ENCODE data around the gene RNF208. TPM values are rescaled to one million over a fixed set of nuclear protein-coding genes. Genes with fewer than 3 reads are reported as not detected.

RNF208 gene
- polyA plus RNA-seq, 2 of the 4 experiments (the other 2 are of a cell fraction): 0.06 to 1.7 TPM

DNA sequence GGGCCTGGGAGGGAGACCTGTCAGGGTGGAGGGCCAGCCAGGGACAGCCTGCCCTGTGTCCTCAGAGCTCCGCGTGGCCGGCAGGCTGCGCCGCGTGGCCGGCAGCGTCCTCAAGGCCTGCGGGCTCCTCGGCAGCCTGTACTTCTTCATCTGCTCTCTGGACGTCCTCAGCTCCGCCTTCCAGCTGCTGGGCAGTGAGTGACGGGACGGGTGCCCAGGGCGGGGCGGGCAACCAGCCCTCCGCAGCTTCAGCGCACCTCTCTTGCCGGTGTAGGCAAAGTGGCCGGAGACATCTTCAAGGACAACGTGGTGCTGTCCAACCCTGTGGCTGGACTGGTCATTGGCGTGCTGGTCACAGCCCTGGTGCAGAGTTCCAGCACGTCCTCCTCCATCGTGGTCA, 10.5 kb upstream of the RNF208 start:
- DNase-seq (ENCODE audit: low read depth in 1 of 2, low spot score in 1 of 2) (no peak), ATAC-seq (no peak), FAIRE-seq (no peak)
- no peak overlapping the region for H3K4me3 ChIP-seq
- no peak for TF ChIP-seq NFE2L2 (conservative IDR thresholded peaks at IDR 0.05; ENCODE audit: low read length)
- TF ChIP-seq EP300 (IDR thresholded peaks at IDR 0.05): no peak
- TF ChIP-seq EHF (CRISPR knock-in tag; IDR thresholded peaks at IDR 0.05): no peak
- TF ChIP-seq RNF2 (IDR thresholded peaks at IDR 0.05; ENCODE audit: borderline replicate concordance, low read depth): no peak
- TF ChIP-seq EHMT2 (IDR thresholded peaks at IDR 0.05; ENCODE audit: low read depth): no peak
- TF ChIP-seq SREBF2 (IDR thresholded peaks at IDR 0.05): no peak
- ChIA-PET CTCF (interaction anchor here (0.8 to 8.6 kb wide), 5 partner anchors 16 to 183 kb away, joined by 3 to 71 read pairs (median 4); a partner anchor contains a TSS), POLR2A (no interaction called here)
- H3K9me3 ChIP-seq: no peaks in the 10 kb centered on the region
- no peak overlapping the region for H3K27ac ChIP-seq
- peaks cover 39% of the 10 kb centered on the region for H3K4me1 ChIP-seq
- no peak overlapping the region for H3K4me2 ChIP-seq
- 88% methylated on average over 14 of the region's 24 CpGs for WGBS (ENCODE audit: missing lambda C conversion rate)

DNA sequence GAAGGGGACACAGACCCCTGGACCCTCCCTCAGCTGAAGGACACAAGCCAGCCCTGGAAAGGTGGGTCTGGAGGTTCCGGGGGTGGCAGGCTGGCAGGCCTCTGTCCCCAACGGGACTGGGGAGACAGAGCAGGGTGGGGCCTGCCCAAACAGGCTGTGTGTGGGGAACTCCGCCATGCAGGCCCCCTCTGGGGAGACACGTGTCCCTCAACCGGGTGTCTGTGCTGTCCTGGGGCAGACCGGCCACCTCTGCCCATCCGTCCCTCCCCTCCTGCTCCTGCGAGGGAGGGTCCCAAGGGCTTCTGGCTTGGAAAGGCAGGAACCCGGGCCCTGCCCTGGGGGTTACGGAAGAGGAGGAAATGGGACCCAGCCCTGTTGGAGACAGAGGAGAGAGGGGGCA, 10.1 kb upstream of the RNF208 start:
- POLR2A ChIA-PET: interaction anchor here (0.8 kb wide), 1 partner anchor 9 kb away, joined by 3 read pairs; the partner anchor contains the start of gene TUBB4B
- Histone ChIP-seq H3K9me3 (no peaks in the 10 kb centered on the region), H3K27ac (no peak overlapping the region), H3K4me1 (peaks cover 39% of the 10 kb centered on the region), H3K4me2 (no peak overlapping the region), H3K4me3 (no peak overlapping the region)
- CTCF ChIA-PET: interaction anchor here (0.8 to 10.1 kb wide), 4 partner anchors 42 to 183 kb away, joined by 3 to 81 read pairs (median 4); partner anchors contain the start of genes ANAPC2 and SSNA1
- ATAC-seq (no peak), FAIRE-seq (no peak), DNase-seq (ENCODE audit: low read depth in 1 of 2, low spot score in 1 of 2) (no peak)
- TF ChIP-seq FOSL2 (IDR thresholded peaks at IDR 0.05): no peak
- TF ChIP-seq FOSL2 (CRISPR knock-in tag; IDR thresholded peaks at IDR 0.05): no peak
- 93% methylated on average over 2 of the region's 10 CpGs for WGBS (ENCODE audit: missing lambda C conversion rate)

DNA sequence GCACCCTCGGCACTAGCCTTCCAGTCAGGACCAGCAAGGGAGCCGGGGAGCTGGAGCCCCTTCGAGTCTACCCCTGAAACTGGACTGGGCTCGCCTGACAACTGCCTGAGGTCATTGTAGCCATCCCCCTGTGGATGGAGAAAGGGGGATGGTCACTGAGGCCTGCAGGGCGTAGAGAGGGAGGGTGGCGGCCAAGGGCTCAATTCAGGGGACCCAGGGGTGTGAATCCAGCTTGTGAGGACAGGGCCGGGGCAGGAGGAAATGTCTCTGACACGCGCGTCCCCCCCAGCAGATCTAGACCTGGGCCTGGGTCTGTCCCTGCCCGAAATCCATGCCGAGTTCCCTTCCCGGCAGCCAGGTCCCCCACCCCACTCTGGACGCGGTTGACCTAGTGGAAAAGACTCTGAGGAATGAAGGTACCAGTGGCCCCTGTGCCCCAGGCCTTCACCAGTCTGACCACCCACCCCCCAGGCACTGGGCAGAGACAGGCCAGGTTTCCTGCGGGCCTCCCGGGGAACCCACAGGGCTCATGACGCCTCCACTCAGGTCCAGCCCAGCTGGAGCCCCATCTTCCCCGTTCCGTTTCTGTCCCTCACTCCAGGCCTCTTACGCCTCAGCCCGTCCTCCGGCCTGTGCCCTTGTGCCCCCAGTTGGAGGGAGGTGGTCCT, 9.5 kb upstream of the RNF208 start:
- POLR2A ChIA-PET: interaction anchor here (0.8 kb wide), 1 partner anchor 9 kb away, joined by 3 read pairs; the partner anchor contains the start of gene TUBB4B
- Histone ChIP-seq H3K4me3 (no peak overlapping the region), H3K4me1 (peaks cover 39% of the 10 kb centered on the region), H3K4me2 (no peak overlapping the region), H3K9me3 (no peaks in the 10 kb centered on the region), H3K27ac (no peak overlapping the region)
- ATAC-seq (no peak), DNase-seq (ENCODE audit: low read depth in 1 of 2, low spot score in 1 of 2) (no peak), FAIRE-seq (no peak)
- TF ChIP-seq ZNF302 (CRISPR knock-in tag; IDR thresholded peaks at IDR 0.05) (no peak), CBX2 (IDR thresholded peaks at IDR 0.05; ENCODE audit: borderline replicate concordance, low read depth) (no peak), KDM5A (IDR thresholded peaks at IDR 0.05) (no peak), RCOR1 (IDR thresholded peaks at IDR 0.05; ENCODE audit: low read depth, low read length) (no peak), RAD21 (conservative IDR thresholded peaks at IDR 0.05 in 1 of 2, IDR thresholded peaks at IDR 0.05 in 1 of 2) (no peak), FOSB (CRISPR knock-in tag; IDR thresholded peaks at IDR 0.05) (no peak), CBX8 (IDR thresholded peaks at IDR 0.05) (no peak)
- TF ChIP-seq, protein P1, sequence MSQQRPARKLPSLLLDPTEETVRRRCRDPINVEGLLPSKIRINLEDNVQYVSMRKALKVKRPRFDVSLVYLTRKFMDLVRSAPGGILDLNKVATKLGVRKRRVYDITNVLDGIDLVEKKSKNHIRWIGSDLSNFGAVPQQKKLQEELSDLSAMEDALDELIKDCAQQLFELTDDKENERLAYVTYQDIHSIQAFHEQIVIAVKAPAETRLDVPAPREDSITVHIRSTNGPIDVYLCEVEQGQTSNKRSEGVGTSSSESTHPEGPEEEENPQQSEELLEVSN (IDR thresholded peaks at IDR 0.05; ENCODE audit: borderline replicate concordance, low read depth): no peak
- TF ChIP-seq, protein P2, sequence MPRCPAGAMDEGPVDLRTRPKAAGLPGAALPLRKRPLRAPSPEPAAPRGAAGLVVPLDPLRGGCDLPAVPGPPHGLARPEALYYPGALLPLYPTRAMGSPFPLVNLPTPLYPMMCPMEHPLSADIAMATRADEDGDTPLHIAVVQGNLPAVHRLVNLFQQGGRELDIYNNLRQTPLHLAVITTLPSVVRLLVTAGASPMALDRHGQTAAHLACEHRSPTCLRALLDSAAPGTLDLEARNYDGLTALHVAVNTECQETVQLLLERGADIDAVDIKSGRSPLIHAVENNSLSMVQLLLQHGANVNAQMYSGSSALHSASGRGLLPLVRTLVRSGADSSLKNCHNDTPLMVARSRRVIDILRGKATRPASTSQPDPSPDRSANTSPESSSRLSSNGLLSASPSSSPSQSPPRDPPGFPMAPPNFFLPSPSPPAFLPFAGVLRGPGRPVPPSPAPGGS (IDR thresholded peaks at IDR 0.05): no peak
- CTCF ChIA-PET: interaction anchor here (1.2 to 10.1 kb wide), 2 partner anchors 9 to 41 kb away, joined by 7 to 81 read pairs; partner anchors contain the start of genes ANAPC2, SSNA1 and TUBB4B
- WGBS (ENCODE audit: missing lambda C conversion rate): 91% methylated on average over 21 of the region's 23 CpGs
